Measurements from ENCODE around the gene TTLL8.

The TTLL8 gene

DNA sequence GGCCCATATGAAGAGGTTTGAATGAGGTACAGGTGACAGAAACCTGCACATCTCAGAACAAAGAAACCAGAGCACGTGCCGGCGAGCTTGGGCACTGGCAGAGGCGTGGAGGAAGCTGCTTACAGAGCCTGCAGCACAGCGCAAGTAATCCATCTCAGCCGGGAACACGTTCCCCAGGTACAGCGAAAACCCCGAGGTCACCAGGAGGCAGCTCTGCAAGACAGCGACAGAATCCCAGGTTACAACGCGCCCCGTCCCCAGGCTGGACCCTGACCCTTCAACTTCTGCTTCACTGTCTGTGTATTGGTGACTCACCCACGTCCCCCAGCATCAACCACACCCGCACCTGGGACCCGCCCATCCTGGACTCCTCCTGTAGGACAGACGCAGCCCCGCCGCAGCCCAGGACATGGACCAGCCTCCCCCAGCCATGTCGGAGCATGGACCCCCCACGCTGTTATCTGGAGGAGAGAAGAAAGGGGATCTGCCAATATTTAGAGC, 24.9 kb upstream of the TTLL8 start:
- DNase-seq (ENCODE audit: low spot score), result no peak

DNA sequence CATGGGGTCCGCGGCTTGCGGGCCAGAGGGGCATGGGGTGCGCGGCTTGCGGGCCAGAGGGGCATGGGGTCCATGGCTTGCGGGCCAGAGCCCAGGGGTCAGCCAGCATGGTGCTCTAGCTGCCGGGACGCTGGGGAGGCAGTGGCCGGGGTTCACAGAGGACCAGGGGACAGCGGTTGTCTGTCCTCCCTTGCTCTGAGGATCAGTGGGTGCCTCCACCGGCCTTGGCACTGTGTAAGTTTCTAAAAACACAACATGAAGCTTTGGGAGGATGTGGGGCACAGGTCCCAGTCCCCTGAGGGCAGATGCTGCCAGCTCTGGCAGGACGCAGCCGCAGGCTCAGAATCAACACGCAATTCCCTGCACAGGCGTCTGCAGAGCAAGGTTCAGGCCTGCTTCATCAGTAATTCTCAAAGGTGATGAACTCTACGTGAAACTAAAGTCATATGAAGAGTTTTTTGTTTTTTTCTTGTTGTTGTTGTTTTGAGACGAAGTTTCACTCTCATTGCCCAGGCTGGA, 24.2 kb upstream of the TTLL8 start:
- DNase-seq (ENCODE audit: low spot score), result no peak

DNA sequence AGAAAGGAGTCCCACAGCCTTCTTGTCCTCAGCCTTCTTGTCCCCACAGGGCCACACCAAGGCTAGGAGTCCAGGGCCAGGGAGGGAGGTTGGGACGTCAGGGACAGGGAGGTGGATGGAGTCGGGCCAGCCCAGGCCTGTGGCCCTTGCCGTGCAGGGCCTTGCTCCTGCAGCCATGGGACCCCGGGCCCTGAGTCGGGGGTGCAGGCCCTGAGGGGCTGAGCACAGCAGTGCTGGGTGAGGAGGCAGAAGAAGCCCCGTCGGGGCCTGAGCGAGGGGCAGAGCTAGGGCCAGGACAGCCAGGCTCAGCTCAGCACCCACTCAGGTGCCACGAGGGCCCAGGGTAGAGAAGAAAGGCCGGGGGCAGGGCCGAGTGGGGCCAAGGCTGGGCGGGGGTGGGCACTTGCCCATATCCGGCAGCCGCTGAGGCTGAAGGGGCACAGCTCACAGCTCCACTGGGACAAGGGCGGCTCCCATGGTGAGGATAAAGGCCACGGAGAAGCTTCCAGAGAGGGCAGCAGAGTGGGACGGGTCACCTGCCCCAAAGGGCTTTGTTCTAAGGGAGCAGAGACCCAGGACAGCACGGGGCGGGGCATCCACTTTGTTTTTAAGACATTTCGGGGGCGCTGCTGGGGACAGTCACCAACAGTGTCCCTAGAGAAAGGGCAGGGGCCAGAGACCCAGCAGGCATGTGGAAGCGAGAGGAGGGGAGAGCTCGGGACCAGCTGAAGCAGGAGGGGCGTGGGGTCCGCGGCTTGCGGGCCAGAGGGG, 23.5 kb upstream of the TTLL8 start:
- no peak for DNase-seq (ENCODE audit: low spot score)

DNA sequence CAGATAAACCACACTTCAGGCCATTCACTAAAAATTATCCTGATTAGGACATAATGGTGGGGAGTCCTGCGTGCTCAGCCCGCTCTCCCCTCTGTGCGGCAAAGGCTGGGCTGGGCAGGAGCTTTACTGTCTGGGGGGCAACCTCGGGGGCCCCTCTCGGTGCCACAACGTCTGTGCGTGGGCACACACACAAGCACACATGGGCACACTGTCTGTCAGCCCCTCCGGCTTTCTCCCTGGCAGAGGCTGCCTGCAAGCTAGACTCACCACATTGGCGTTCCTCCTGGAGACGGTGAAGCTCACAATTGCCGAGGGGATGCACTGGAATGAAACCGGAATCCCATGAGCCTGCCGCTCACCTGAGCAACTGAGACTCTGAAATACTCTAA, 22.0 kb upstream of the TTLL8 start:
- no peak for DNase-seq (ENCODE audit: low spot score)

DNA sequence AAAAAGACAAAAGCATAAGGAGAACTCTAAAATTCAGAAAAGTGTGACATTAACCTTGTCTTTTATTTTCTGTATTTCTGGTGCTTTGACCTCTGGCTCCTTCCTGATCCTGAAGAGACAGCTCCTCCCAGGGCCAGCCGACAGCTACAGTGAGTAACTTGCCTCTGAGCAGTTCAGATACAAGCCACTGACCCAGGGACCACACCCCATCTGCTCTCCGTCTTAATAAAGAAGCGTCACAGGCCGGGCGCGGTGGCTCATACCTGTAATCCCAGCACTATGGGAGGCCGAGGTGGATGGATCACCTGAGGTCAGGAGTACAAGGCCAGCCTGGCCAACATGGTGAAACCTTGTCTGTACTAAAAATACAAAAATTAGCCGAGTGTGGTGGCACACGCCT, 20.7 kb upstream of the TTLL8 start:
- no peak for DNase-seq (ENCODE audit: low spot score)

DNA sequence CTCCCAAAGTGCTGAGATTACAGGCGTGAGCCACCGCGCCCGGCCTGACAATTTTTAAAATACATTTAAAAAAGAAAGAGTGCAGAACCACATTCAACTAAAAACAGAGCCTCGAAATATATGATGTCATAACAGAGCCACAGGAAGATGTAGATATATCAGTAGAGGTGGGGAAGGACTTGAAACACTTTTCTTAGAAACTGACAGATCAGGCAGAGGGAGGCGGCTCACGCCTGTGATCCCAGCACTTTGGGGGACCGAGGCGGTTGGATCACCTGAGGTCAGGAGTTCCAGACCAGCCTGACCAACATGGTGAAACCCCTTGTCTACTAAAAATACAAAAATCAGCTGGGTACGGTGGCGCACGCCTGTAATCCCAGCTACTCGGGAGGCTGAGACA, 20.1 kb upstream of the TTLL8 start:
- no peak for DNase-seq (ENCODE audit: low spot score)

DNA sequence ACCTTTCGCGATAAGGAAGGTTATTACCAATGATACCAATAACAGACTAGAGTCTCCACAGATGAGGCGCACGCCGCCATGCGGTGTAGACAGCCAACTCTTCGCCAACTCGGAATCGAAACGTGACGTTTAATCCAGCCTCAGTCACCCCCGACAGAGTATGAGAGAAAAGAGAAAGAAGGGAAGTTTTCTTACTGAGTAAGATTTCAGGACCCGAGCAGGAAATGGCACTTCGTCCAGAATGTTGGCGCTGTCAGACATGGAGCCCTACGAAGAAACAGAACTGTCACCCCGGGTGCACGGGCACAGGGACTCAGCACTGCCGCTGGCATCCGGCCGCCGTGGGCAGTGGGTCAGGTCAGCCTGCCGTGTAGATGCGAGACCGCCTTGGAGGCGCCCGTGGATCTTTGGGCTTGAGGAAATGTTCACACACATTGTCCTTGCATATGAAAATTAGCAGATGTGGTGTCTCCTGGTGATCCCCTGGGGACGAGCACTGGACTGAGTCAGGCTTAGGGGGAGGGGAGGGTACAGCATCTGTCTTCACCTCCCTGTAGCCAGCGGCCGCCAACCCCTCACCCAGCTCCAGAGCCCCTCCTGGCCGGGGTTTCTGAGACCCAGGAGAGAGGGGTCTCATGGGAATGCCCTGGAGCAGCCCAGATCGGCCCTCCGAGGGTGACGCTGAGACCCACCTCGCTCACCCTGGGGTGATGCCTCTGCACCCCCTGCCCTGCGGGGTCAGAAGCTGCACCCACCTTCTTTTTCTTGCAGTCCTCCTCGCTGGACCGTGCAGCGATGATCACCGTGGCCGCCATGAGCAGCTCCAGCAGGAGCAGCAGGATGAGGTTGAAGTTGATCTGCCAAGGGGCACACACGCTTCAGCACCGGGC, 18.8 kb upstream of the TTLL8 start:
- no peak for DNase-seq (ENCODE audit: low spot score)

DNA sequence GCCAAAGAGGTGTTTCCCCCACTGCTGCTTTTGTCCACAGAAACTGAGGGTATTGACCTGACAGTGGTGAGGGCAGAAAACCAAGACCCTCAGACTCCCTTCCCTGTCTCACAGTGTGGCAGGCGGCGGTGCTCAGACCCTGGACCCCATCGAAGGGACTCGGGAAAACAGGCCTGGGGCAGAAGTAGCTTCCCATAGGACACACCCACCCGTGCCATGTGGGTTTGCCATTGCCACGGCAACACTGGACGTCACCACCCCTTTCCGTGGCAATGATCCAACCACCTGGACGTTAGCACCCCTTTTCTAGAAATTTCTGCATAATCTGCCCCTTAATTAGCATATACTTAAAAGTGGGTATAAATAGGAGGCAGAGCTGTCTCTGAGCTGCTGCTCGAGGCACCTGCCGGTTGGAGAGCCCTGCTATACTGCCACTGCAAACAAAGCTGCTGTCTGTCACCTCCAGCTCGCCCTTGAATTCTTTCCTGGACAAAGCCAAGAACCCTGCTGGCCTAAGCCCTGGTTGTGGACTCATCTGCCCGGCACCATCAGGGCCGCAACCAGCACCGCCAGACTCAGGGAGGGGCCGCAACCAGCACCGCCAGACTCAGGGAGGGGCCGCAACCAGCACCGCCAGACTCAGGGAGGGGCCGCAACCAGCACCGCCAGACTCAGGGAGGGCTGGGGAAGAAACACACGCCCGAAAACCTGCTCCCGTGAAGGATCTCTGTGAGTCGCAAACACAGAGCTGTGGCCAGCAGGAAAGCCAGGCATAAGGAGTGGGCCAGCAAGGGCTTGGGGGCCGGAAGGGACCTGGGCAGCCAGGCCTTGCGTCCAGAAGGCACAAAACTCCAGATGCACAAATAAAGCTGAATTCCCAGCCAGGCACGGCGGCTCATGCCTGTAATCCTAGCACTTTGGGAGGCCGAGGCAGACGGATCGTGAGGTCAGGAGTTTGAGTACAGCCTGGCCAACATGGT, 16.7 kb upstream of the TTLL8 start:
- DNase-seq (ENCODE audit: low spot score), result no peak

DNA sequence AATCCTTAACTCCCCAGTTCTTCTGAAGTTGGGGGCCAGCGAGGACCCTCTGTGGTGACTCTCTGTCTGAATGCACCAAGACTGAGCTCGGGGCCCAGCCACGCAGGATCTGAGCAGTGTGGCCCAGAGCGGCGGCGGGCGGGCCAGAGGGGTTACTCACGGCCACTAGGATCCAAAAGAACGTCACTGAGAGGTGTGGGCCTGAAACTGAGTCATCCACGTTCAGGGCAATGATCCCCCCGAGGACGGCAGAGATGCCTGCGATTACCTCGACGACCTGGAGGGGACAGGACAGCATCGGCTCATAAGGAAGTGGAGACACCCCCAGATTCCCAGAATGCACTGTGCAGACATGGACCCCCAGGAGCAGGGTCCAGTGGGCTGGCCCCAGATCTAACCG, 16.0 kb upstream of the TTLL8 start:
- DNase-seq (ENCODE audit: low spot score), result no peak

DNA sequence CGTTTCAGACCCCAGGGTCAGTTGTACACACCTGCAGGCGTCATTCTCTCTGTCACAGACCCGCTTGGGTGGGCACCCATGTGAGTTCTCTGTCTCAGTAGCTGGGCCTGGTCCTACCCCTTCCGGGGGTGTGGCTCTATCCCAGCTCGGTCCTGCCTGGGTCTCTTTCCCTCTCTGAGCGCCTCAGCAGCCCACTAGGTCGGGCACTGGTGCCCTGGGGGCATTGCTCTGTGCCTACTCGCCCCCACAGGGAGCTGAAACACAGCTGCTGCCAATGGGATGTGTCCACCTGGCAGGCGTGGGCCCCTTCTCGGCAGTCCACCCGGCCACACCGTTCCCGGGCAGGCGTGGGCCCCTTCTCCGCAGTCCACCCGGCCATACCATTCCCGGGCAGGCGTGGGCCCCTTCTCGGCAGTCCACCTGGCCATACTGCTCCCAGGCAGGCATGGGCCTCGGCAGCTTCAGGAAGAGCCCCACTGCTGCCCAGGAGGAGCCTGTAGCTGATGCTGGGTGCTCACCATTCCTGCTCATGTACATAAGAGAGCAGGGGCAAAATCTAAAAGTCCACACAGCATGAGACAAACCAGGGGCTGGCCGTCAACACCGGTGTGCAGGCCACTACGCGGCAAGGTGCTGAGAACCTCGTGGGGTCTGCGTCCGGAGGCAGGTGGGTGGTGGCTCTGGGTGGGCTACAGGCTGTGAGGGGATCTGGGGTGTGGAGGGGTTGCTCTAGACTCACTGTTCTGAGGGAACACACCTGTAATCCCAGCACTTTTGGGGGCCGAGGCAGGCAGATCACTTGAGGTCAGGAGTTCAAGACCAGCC, 14.8 kb upstream of the TTLL8 start:
- DNase-seq (ENCODE audit: low spot score), result no peak

DNA sequence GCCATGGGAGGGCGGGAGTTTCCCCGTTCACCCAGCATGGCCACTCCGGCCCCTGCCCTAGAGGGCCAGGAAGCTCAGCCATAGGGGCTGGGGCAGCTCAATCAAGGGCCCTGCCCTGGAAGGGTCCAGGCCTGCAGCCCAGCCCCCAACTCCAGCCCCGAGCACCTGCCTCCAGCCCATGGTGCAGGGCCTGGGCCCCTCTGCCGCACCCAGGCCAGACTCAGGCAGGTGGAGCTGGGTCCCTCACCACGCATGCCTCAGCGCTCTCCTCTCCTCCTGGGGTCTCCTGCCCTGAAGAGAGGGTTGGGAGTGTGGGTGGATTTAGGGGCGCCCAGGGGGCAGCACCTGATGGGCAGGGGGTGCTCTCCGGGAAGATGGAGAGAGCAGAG, 14.1 kb upstream of the TTLL8 start:
- no peak for DNase-seq (ENCODE audit: low spot score)

DNA sequence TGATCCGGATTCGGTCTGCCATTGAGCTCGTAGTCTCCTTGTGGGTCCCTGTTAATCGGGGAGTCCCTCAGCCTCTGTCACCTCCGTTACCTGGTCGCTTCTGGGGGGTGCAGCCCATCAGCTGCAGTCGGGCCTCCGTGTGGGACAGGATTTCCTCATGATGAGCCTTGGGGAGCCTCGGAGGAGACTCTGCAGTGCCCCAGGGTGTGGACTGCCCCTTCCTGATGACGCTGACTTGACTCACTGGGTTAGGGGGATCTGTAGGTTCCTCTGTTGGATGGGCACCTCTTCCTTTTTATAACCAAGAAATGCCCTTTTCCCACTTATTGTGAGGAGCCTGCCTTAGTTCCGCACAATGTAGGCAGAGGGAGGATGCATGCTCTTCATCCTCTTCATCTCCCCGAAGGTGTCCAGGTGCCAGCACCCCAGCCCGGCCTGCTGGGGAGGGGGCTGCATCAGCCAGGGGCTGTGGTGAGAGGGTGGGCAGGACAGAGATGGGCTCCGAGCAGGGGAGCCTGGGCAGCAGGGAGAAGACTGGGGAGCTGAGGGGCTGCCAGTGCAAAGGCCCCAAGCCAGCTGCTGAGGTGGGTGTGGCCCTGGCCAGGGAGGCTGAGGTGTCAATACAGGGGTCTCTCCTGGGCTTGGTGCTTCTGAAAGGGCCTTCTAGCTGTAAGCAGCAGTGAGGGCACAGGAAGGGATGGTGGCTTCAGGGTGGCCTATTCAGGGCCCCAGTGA, 13.5 kb upstream of the TTLL8 start:
- no peak for DNase-seq (ENCODE audit: low spot score)

DNA sequence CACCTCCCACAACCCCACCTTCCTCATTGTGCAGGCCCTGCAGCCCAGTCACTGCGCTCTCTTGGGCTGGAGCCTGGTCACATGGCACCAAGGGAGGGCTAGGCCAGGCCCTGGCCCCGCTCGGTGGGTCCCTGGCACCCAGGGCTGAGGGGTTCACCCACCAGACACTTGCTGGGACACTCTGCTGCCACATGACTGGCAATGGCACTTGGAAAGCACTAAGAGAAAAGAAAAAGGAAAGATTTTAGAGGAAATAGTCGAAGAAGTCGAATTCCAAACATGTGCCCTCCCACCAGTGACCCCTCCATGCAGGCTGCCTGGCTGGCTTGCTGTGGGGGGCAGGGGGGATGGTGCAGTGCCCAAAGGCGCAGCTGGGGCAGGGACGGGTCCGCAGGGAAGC, 12.3 kb upstream of the TTLL8 start:
- no peak for DNase-seq (ENCODE audit: low spot score)

DNA sequence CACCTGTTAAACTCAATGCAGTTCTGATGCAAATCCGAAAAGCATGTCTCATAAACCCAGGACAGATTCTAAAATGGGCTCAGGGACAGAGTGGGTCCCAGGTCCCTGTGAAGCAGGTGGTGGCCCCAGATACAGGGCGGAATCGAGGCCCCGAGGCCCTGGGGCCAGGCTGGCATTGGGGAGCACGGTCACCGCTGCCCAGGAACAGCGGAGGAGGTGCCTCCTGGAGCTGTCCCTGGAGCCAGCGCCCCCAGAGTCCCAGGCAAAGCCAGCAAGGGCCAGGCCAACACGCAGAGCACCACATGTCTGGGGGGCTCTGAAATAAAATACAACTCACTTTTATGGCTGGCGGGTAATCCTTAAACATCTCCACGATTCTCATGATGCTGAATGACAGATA, 10.0 kb upstream of the TTLL8 start:
- DNase-seq (ENCODE audit: low spot score), result no peak

DNA sequence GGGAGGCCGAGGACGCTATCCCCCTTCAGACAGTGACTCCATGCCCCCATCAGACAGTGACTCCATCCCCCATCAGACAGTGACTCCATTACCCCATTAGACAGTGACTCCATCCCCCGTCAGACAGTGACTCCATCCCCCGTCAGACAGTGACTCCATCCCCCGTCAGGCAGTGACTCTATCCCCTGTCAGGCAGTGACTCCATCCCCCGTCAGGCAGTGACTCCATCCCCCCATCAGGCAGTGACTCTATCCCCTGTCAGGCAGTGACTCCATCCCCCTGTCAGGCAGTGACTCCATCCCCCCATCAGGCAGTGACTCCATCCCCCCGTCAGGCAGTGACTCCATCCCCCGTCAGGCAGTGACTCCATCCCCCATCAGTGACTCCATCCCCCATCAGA, 9.1 kb upstream of the TTLL8 start:
- DNase-seq (ENCODE audit: low spot score), result no peak

DNA sequence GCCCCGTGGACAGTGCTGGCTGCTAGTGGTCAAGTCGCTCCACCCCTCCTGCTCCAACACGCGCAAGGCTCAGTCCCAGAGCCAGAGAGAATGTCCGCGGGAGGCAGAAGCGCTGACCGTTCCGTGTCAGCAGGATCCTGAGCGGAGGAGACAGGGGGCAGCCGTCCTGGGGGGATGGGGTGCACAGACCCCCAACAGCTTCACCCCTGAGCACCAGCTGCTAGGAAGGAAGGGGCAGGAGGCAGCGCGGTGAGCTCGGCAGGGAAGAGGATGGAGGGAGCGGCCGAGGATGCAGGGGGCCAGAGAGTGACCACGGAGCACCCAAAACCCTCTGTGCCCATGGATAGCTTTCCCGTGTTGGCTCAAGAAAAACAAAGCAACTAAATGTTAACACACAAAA, 6.4 kb upstream of the TTLL8 start:
- no peak for DNase-seq (ENCODE audit: low spot score)

DNA sequence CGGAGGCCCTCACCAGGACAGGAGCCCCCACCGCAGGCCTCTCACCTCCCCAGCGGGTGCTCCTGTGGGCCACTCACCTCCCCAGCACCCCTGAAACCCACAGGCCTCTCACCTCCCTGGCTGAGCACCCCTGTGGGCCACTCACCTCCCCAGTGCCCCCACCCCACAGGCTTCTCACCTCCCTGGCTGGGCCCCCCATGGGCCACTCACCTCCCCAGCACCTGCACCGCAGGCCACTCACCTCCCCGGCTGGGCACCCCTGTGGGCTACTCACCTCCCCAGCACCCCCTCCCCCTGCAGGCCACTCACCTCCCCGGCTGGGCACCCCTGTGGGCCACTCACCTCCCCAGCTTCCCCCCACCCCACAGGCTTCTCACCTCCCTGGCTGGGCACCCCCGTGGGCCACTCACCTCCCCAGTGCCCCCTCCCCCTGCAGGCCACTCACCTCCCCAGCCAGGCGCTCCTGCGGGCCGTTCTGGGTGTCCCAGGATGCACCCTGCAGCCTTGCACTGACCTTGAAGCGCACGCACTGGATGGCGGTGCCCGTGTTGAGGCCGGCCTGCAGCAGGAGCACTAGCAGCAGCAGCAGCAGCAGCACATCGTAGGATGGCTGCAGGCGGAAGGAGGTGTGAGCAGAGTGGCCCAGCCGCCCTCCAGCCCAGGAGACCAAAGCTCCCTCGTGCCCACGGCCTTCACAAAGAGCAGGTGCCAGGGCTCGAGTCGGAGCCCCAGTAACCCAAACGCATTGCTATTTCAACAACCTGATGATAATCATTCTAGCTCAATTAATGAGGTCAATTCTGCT, 5.7 kb upstream of the TTLL8 start:
- DNase-seq (ENCODE audit: low spot score), result no peak

DNA sequence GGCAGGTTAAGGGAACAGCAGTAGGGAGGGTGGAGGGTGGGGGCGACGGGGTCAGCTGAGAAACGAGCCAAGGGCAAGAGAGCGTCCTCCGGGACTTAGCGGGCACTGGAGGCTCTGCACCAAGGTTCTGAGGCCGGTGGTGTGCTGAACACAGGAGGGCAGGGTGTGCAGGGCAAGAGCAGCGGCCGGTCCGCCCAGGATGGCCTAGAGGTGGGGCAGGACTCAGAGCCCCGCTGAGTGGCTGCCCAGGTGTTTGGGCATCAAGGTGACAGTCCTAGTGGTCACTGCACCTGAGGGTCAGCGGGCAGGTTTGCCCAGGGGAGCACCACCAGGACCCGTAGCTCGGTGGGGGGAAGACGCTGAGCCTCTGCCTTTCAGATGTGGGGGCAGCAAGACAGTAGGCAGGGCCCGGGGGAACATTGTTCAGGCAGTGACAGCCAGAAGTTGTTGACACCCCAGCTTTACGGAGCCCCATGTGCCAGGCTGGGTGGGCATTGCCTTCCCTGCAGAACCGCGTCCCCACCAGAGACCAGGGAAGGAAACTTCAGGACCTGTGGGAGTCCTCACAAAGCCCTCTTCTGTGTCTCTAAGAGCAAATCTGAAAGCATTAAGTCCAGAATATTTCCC, 4.5 kb upstream of the TTLL8 start:
- DNase-seq (ENCODE audit: low spot score), result no peak

DNA sequence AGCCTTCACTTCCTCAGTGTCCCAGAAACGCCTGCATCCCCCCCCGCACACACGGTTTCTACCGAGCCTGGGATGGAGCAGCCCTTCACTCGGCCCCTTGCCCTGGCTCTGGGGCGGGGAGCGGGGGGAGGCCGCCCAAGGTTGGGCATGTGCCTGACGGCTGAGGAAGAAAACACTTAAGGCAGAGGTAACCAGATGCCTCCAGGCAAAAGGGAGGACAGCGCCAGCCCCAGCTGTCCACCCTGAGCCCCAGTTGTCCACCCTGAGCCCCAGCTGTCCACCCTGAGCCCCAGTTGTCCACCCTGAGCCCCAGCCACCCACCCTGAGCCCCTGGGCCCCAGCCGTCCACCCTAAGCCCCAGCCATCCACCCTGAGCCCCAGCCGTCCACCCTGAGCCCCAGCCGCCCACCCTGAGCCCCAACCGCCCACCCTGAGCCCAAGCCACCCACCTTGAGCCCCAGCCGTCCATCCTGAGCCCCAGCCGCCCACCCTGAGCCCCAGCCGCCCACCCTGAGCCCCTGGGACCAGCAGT, 3.8 kb upstream of the TTLL8 start:
- no peak for DNase-seq (ENCODE audit: low spot score)
